GM18508 (cell line): ENCODE data around the gene ADGRD1.

Experiments
- ATAC-seq: cut with Tn5 transposase; IDR thresholded peaks from one replicate; pipeline ENCODE4 v1.9.1; 2021; ENCODE audit warnings: moderate number of reproducible peaks; ENCODE audit not compliant: insufficient read depth, unreplicated experiment

The ADGRD1 gene

GRCh38 chr12:131035245-131035681, 81.6 kb downstream of the ADGRD1 start:
- no peak for ATAC-seq

GRCh38 chr12:131038159-131038558, 84.5 kb downstream of the ADGRD1 start:
- ATAC-seq = no peak

GRCh38 chr12:131038961-131039950, 85.5 kb downstream of the ADGRD1 start:
- ATAC-seq = no peak

GRCh38 chr12:131040491-131040890, 86.8 kb downstream of the ADGRD1 start:
- no peak for ATAC-seq

GRCh38 chr12:131041216-131041967, 87.7 kb downstream of the ADGRD1 start:
- ATAC-seq = no peak

GRCh38 chr12:131041968-131042833, 88.5 kb downstream of the ADGRD1 start:
- ATAC-seq = no peak

GRCh38 chr12:131042834-131043245, 89.1 kb downstream of the ADGRD1 start:
- no peak for ATAC-seq

GRCh38 chr12:131043401-131043871, 89.7 kb downstream of the ADGRD1 start:
- ATAC-seq = no peak

- ATAC-seq = no peak
Measured at GRCh38 chr12:131044136-131044535, 90.4 kb downstream of the ADGRD1 start.

GRCh38 chr12:131044760-131045381, 91.2 kb downstream of the ADGRD1 start:
- no peak for ATAC-seq

GRCh38 chr12:131045705-131046460, 92.2 kb downstream of the ADGRD1 start:
- ATAC-seq = no peak

- ATAC-seq = no peak
Measured at GRCh38 chr12:131046813-131047788, 93.4 kb downstream of the ADGRD1 start.

- ATAC-seq = no peak
Measured at GRCh38 chr12:131047789-131048610, 94.3 kb downstream of the ADGRD1 start.

- ATAC-seq = no peak
Measured at GRCh38 chr12:131048611-131048990, 94.9 kb downstream of the ADGRD1 start.

- no peak for ATAC-seq
Measured at GRCh38 chr12:131049002-131049401, 95.3 kb downstream of the ADGRD1 start.

- no peak for ATAC-seq
Measured at GRCh38 chr12:131049549-131050339, 96.0 kb downstream of the ADGRD1 start.
